Subcutaneous adipose tissue (tissue), 4 donors: Measurements from ENCODE around the gene CDADC1. TPM values are rescaled to one million over a fixed set of nuclear protein-coding genes. Genes with fewer than 3 reads are reported as not detected.

Experiments
- total RNA-seq, 4 donors: library from RNA; depleted of rRNA; stranded (reverse); fragments of >200 nt; gene quantifications; one replicate each; pipeline ENCODE4 v1.1.0, GENCODE V29; 2016
- TF ChIP-seq, protein P1 (sequence below): fragments of 450-650 bp; IDR thresholded peaks from one replicate; pipeline ENCODE4 v1.5.1; 2016; ENCODE audit warnings: low read depth, mild to moderate bottlenecking, control low read depth, antibody characterized with exemption, moderate library complexity

CDADC1 gene
- total RNA-seq, 4 donors from 2014 or later = 7.0 to 11.2 (median 9.5) TPM

DNA sequence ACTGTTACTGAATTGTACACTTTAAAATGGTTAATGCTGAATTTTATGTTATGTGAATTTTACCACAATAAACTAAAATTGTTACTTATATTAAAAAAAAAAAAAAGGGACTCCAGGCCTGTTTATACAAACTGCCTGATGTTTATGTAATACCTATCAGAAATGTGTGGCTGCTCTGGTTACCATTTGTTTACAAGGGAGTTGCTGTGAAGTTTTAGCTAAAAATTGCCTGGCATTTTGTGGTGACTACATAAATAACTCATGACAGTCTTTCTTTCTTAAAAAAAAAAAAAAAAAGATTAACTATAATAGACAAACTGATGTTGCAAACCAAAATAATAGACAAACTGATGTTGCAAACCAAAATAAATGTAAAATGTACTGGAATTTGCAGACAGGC, 71.8 kb downstream of the CDADC1 start:
- TF ChIP-seq, protein P1, sequence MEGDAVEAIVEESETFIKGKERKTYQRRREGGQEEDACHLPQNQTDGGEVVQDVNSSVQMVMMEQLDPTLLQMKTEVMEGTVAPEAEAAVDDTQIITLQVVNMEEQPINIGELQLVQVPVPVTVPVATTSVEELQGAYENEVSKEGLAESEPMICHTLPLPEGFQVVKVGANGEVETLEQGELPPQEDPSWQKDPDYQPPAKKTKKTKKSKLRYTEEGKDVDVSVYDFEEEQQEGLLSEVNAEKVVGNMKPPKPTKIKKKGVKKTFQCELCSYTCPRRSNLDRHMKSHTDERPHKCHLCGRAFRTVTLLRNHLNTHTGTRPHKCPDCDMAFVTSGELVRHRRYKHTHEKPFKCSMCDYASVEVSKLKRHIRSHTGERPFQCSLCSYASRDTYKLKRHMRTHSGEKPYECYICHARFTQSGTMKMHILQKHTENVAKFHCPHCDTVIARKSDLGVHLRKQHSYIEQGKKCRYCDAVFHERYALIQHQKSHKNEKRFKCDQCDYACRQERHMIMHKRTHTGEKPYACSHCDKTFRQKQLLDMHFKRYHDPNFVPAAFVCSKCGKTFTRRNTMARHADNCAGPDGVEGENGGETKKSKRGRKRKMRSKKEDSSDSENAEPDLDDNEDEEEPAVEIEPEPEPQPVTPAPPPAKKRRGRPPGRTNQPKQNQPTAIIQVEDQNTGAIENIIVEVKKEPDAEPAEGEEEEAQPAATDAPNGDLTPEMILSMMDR = no peak

DNA sequence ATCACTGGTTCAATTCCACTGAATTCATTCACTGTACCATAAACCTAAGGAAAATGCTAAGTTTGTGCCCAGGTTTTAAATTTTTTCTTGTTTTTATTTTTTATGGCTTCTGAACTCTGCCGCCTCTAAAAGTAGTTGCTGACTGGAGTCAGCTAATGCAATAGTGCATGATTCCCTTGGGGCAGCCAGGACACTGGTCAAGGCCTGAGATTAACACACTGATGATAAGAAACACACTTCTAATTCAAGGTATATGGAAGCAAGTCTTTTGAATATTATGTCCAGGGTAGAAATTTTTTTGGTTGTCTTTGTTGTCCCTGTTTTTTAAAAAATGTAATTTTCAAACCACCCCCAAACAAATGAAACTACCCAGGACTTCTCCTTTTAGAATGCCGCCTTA, 72.2 kb downstream of the CDADC1 start:
- TF ChIP-seq, protein P1 = no peak

DNA sequence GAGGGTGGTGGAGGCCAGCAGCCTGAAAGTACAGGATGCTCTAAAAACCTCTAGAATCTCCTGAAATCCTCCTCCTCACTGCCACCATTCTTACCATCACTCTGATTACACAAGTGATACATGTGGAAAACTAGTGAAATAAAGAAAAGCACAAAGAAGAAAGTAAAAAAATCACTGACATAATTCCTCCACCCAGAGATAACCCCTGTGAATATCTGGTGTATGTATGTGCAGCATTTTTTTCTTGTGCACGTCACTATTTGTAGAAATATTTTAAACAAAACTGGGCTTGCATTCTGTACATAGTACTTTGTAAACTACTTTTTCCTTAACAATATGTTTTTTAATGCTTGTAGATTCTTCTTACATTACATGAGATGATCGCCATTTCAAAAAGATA, 73.2 kb downstream of the CDADC1 start:
- TF ChIP-seq, protein P1 = no peak

DNA sequence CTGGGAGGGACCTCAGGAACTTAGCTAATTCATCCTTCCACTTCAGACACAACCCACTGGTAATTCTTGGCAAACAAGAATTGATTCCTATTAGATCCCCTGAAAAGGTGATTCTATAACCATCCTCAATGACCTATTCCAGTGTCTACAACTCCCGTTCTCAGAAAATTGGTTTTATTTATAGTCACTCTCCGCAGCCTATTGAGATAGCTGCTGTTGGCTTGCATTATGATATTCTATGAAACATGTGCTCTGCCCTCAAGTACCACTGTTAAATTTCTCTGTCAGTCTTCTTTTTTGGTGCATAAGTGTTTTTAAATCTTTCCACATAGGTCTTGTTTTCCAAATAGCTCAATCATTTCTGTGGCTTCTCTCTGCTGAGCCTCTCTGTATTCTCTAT, 75.0 kb downstream of the CDADC1 start:
- TF ChIP-seq, protein P1 = no peak

DNA sequence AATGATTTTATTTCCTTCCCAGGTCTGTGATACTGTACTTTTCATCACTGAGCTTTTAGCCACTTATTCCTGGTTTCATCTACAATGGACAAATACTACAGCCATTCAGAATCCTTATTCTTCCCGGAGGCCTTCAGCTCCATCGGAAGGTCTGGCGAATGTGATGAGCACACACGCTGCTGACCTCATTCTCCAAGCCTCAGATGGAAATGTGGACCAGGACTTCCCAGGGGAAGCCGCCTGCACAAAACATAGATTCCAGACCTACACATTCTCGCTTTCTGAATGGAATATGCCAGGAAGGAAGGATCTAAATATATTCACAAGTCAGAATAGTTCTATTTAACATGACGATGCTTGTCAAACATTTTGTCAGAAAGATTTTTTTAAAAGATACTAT, 75.6 kb downstream of the CDADC1 start:
- TF ChIP-seq, protein P1 = no peak

DNA sequence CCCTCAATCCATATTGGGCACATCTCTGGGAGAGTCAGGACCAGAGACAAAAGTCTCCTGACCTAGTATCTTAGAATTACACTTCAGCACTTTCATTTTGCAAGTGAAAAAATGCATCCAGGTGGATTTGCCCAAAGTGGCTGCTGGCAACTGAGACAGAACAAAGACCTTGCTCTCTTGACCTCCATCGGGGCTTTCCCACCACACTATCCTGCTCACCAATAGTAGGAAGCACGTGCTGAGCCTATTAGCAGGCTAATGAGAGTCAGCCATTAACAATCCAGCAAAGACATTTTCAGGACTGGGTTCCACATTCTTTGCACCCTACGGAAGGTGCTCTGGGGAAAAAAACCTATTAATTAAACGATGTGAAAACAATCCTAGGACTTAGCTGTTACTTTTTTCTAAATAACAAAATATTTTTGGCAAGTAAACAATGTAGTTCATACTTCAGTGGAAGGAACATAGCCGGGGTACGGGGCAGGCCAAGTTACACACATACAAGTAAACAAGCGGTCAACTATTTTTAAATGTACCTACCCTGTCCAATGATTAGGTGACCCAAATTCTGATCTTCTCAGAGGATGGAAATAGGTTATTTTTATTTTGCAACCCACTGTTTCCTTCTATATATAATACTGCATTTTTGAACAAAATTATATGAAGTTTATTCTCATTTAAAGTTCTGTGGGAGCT, 78.6 kb downstream of the CDADC1 start:
- TF ChIP-seq, protein P1 = no peak

GRCh38 chr13:49329831-49330545, 82.3 kb downstream of the CDADC1 start:
- TF ChIP-seq, protein P1 = no peak
